ENCODE results near the gene HTR4.

Gene HTR4

DNA sequence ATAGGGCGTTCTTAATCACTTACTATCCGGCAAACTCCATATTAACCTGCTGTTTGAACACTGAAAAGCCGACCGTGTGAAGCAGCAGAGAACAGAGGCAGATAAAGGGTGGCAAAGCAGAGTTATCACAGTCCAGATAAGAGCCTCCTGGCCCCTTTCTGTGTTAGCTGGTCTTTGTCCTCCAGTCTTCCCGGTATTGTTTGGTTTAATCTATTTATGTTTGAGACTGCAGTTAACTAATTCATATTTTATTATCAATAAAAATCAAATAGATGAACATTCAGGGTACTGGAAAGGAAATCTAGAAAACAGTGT is 6.0 kb upstream of the HTR4 start:
- H3K4me3 ChIP-seq (ENCODE audit: low read length) = no peak overlapping the region
- TF ChIP-seq, protein P1, sequence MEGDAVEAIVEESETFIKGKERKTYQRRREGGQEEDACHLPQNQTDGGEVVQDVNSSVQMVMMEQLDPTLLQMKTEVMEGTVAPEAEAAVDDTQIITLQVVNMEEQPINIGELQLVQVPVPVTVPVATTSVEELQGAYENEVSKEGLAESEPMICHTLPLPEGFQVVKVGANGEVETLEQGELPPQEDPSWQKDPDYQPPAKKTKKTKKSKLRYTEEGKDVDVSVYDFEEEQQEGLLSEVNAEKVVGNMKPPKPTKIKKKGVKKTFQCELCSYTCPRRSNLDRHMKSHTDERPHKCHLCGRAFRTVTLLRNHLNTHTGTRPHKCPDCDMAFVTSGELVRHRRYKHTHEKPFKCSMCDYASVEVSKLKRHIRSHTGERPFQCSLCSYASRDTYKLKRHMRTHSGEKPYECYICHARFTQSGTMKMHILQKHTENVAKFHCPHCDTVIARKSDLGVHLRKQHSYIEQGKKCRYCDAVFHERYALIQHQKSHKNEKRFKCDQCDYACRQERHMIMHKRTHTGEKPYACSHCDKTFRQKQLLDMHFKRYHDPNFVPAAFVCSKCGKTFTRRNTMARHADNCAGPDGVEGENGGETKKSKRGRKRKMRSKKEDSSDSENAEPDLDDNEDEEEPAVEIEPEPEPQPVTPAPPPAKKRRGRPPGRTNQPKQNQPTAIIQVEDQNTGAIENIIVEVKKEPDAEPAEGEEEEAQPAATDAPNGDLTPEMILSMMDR (conservative IDR thresholded peaks at IDR 0.05; ENCODE audit: low read length) = no peak
- no peak for DNase-seq (ENCODE audit: low read depth)

DNA sequence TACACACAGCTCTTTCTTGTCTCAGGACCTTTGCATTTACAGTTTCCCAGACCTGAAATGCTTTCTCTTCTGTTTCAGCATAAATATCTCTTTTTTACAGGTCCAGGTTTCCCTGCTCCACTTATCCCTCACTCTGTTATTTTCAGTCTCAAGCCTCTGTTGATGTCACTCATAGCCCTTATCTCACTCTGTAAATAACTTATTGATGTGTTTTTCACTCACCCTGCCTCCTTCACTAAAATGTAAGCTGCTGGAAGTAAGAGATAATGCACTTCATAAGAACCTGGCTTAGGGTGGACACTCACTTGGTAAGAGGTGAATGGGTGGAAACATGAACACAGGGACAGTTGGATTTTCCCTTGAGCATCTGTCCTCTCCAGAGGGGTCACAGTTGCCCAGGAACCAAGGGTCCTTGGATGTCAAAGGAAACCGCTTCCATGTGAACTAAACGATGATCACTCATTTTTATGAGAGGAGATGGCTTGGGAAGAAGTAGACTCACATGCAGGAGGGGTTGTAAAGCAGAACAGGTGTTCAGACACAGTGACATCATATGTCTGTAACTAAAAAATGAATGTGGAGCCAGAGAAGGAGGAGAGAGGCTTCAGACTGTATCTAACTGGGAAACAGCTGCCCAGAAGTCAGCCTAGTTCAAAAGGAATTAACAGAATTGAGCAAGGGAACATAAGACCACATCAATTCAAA is 5.5 kb upstream of the HTR4 start:
- TF ChIP-seq, protein P1 (conservative IDR thresholded peaks at IDR 0.05; ENCODE audit: low read length) = no peak
- no peak for DNase-seq (ENCODE audit: low read depth)
- no peak overlapping the region for H3K4me3 ChIP-seq (ENCODE audit: low read length)

DNA sequence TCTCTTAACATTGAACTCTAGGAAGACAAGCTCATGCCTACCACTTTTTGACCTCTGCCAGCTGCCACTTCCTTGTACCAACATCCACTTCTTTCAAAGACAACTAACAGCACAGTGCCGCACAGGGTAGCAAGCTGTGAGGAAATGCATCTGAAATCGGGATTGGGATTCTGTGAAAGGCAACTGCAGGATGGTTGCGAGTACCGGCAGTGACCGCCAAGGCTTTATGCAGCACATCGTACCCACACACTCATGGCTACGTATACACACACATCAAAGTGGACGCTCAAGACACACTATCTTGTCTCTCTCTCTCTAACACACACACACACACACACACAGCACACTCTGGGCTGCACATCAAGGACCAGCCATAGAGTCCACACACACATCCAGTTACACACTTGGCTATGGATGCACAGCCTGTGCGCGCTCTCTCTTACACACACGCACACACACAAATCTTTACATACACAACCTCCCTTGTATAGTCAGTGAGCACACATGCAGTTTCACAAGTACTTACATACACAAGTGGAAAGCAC is 964 bp downstream of the HTR4 start:
- H3K4me3 ChIP-seq (ENCODE audit: low read length) = no peak overlapping the region
- TF ChIP-seq, protein P1 (conservative IDR thresholded peaks at IDR 0.05; ENCODE audit: low read length) = no peak
- no peak for DNase-seq (ENCODE audit: low read depth)

DNA sequence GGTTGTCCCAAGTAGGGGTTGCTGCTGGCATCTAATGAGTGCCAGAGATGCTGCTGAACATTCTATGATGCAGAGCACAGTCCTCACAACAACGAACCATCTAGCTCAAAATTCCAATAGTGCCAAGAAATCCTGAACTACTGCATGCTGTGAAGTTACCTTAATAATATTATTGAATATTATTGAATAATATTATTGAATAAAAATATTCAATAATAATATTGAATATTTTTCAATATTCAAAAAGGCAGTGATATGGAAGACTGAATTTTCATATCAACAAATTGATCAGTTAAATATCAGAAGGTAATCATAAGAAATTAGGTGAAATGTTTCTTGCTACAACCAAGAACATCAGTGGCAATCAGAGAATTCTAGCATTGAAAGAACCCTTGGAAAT is 2.8 kb downstream of the HTR4 start:
- no peak for DNase-seq (ENCODE audit: low read depth)
- no peak overlapping the region for H3K4me3 ChIP-seq (ENCODE audit: low read length)
- TF ChIP-seq, protein P1 (conservative IDR thresholded peaks at IDR 0.05; ENCODE audit: low read length) = no peak

DNA sequence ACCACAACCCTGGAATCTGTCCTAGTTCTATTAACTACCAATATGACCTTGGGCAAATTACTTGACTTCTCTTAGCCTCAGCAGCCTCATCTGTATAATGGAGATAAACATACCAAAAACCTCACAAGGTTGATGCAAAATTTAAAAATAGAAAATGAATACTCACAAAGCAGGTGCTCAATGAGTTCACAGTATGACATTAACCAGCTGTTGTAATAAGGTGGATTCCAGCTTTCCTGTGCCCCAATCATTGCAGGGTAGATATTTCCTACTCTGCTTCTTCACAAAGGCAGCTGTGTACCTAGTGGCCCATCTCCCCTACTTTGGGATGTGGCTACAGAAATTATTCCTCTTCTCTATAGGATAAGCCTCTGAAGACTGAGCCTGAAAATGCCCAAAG is 8.8 kb downstream of the HTR4 start:
- TF ChIP-seq, protein P1 (conservative IDR thresholded peaks at IDR 0.05; ENCODE audit: low read length) = no peak
- H3K4me3 ChIP-seq (ENCODE audit: low read length) = no peak overlapping the region
- DNase-seq (ENCODE audit: low read depth) = no peak

DNA sequence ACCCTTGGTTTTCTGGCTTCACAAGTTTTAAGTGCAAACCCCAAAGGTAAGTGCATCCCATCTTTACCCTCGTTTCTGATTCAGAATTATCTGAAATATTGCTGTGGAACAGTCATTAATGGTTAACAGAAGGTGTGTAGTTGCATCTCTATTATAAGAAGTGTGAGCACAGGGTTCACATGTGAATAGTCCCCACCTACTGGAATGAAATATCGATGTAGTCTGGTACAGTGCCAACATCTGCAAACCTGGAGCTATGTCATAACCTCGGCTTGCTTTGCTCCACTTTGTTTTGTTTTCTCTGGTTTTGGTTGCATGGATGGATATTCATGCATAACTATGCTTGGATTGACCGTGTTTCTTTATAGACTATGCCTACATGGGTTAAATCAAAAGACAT is 12.6 kb downstream of the HTR4 start:
- no peak overlapping the region for H3K4me3 ChIP-seq (ENCODE audit: low read length)
- TF ChIP-seq, protein P1 (conservative IDR thresholded peaks at IDR 0.05; ENCODE audit: low read length) = no peak
- DNase-seq (ENCODE audit: low read depth) = no peak

DNA sequence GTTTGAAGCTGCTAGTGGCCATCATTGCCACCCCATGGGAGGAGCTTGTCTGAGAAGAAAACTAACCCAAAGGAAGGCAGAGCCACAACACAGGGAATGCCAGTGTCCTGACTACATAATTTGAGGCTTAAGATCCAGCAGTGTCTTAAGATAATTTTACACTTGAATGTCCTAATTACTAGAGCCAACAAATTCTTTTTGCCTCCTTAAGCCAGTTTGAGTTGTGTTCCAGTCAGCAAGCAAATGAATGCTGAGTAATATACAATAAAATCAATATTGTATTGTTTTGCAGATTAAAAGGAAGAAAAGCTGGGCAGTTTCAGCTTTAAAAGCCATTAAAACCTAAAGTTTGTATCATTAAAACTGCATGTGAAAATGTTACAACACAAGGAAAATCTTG is 13.9 kb downstream of the HTR4 start:
- no peak for DNase-seq (ENCODE audit: low read depth)
- H3K4me3 ChIP-seq (ENCODE audit: low read length) = no peak overlapping the region
- TF ChIP-seq, protein P1 (conservative IDR thresholded peaks at IDR 0.05; ENCODE audit: low read length) = no peak

Data from AG10803 (cell line).